K562 (cell line): Measurements from ENCODE around the gene TTC39A. TPM values are rescaled to one million over a fixed set of nuclear protein-coding genes. Genes with fewer than 3 reads are reported as not detected.
A peak's percentile ranks its signal among the peaks of the same experiment; 100 is the strongest.

Experiments used
- ESRRB ChIP-seq: fragments of 250-450 bp; sonication (Bioruptor Pico); IDR thresholded peaks from 2 replicates; pipeline ENCODE4 v1.5.0; 2020; ENCODE audit warnings: mild to moderate bottlenecking, moderate library complexity, borderline replicate concordance
- HDAC3 ChIP-seq: fragments of 450-650 bp; IDR thresholded peaks from 2 replicates; pipeline ENCODE4 v1.6.1; 2018; ENCODE audit warnings: borderline replicate concordance, mild to moderate bottlenecking, moderate library complexity; ENCODE audit not compliant: partially characterized antibody
- ID3 ChIP-seq, 2 experiments: fragments of 250-450 bp in 1 of 2; fragments of 450-650 bp in 1 of 2; sonication (Bioruptor Pico) in 1 of 2; IDR thresholded peaks; 2 replicates each; pipeline versions ENCODE4 v1.6.1 to v1.8.0; 2016 to 2021; ENCODE audit warnings: mild to moderate bottlenecking in 2 of 2, moderate library complexity in 2 of 2, missing compliant biosample characterization in 1 of 2, missing genetic modification characterization in 1 of 2
- MTA3 ChIP-seq: fragments of 450-650 bp; formaldehyde crosslinking; IDR thresholded peaks from 2 replicates; pipeline ENCODE4 v1.6.1; 2017; ENCODE audit warnings: mild to moderate bottlenecking, borderline replicate concordance
- NR2C2 ChIP-seq, 2 experiments: fragments of 200-800 bp in 1 of 2; sonication (Bioruptor generic) in 1 of 2; sonication (generic) in 1 of 2; formaldehyde crosslinking in 1 of 2; IDR thresholded peaks; 2 replicates each; pipeline versions ENCODE4 v1.6.1 to v1.8.0; 2016 to 2022; ENCODE audit warnings: mild to moderate bottlenecking in 1 of 2, missing compliant biosample characterization in 1 of 2, missing genetic modification characterization in 1 of 2, missing genetic modification reagents in 1 of 2
- POLR2B ChIP-seq: fragments of 450-650 bp; IDR thresholded peaks from 2 replicates; pipeline ENCODE4 v1.6.1; 2018; ENCODE audit warnings: low read depth; ENCODE audit not compliant: partially characterized antibody
- RNF219 ChIP-seq: fragments of 250-450 bp; sonication (Bioruptor Pico); IDR thresholded peaks from 2 replicates; pipeline ENCODE4 v1.5.0; 2022; ENCODE audit warnings: mild to moderate bottlenecking
- TFAM ChIP-seq: fragments of 250-450 bp; sonication (Bioruptor Pico); conservative IDR thresholded peaks from 2 replicates; pipeline ENCODE4 v1.5.0; 2021; ENCODE audit warnings: mild to moderate bottlenecking, moderate library complexity
- VEZF1 ChIP-seq: fragments of 200-800 bp; sonication (Bioruptor generic); IDR thresholded peaks from 2 replicates; pipeline ENCODE4 v1.6.1; 2017; ENCODE audit warnings: missing genetic modification characterization, missing compliant biosample characterization
- ZBTB2 ChIP-seq: fragments of 450-650 bp; IDR thresholded peaks from 2 replicates; pipeline ENCODE4 v1.6.1; 2016; ENCODE audit warnings: antibody characterized with exemption
- ZNF354B ChIP-seq: fragments of 250-450 bp; sonication (Bioruptor Pico); IDR thresholded peaks from 2 replicates; pipeline ENCODE4 v1.4.0; 2020
- ZNF436 ChIP-seq: fragments of 250-450, 450-650 bp; sonication (Bioruptor Pico); formaldehyde crosslinking; IDR thresholded peaks from 2 replicates; pipeline ENCODE4 v1.7.0; 2020; ENCODE audit warnings: mild to moderate bottlenecking
- polyA plus RNA-seq, 8 experiments: library from polyadenylated mRNA; depleted of rRNA in 4 of 8; stranded (reverse) in 5 of 8; unstranded in 3 of 8; fragments of >200 nt; fragmentation: Nextera tagmentation in 2 of 8; fragmentation: Illumina TruSeq in 1 of 8; extraction: Ambion mirVana in 2 of 8; extraction: Trizol in 1 of 8; gene quantifications; 2 replicates each; pipeline versions ENCODE4 v1.2.1 to v1.2.3, GENCODE V29; 2011 to 2014; ENCODE audit warnings: inconsistent platforms in 1 of 8, missing spikeins in 1 of 8
- total RNA-seq, 7 experiments: library from RNA; depleted of rRNA in 6 of 7; stranded (reverse); fragments of >200 nt in 6 of 7; fragmentation: Illumina TruSeq in 2 of 7; extraction: Trizol in 2 of 7; gene quantifications; 2 replicates each; pipeline versions ENCODE4 v1.2.1 to v1.2.3, GENCODE V29; 2011 to 2021; ENCODE audit warnings: low replicate concordance in 1 of 7
- TF ChIP-seq, protein P1 (sequence below): fragments of 450-650 bp; formaldehyde crosslinking; IDR thresholded peaks from 2 replicates; pipeline ENCODE4 v1.4.0; 2020; ENCODE audit warnings: mild to moderate bottlenecking, moderate library complexity
- TF ChIP-seq, protein P2 (sequence below): sonication (generic); formaldehyde crosslinking; IDR thresholded peaks from 2 replicates; pipeline ENCODE4 v1.9.0; 2022; ENCODE audit warnings: mild to moderate bottlenecking, missing genetic modification reagents
- TF ChIP-seq, protein P3 (sequence below): fragments of 200-800 bp; sonication (Bioruptor generic); IDR thresholded peaks from 2 replicates; pipeline ENCODE4 v1.6.1; 2017; ENCODE audit warnings: missing genetic modification characterization, missing compliant biosample characterization

TTC39A gene
- total and polyA plus RNA-seq, 9 of the 15 experiments (the other 6 are each of a cell fraction or from before 2014, with no cell fraction given) = 0.18 to 0.82 (median 0.35) TPM

DNA sequence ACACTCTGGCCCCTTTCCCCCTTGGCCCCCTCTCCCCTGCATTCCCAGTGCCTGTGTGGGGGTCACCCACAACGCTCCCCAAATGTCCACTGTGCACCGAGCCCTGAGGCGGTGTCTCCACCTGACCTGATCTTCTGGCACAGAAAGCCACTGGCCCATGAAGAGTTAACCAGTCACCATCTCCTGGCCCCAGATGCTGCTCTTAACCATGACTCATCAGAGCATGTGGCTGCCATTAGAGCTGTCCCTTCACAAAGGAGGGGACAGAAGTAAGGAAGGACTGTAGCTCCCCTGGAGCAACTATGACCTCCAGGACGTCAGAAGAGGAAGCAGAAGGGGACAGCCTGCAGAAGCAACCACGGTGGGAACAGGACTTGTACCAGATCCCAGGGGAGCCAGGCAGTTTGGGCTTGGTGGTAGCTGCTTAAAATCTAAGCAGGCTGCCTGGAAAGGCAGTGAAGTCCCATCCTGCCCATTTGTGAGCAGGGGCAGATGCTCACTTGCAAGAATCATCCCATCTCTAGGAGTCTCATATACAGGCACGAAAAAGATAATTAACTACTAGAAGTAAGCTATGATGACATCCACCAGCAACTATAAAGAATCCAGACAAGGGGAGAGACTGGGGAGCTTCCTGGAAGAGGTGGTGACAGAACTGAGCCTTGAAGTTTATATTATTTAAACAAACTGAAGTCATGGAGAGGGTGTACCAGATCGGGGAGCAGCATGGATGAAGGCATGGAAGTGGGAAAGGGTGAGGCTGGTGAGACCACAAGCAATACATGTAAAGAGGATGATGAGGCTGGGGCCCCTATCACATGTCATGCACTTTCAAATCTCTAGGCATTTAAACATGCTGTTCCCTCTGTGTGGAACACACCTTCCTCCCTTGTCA lies 1.1 kb upstream of the TTC39A start (continued):
- TF ChIP-seq ZBTB2 (peak; percentile 88; the same call in 1 of the 2 replicates), MTA3 (peak; percentile 72), TFAM (CRISPR knock-in tag) (no peak), POLR2B (peak; percentile 78), ID3 (CRISPR knock-in tag; IDR thresholded peaks at IDR 0.05) (no peak), ID3 (tag; IDR thresholded peaks at IDR 0.05) (peak; percentile 73), RNF219 (CRISPR knock-in tag) (peak; percentile 32; the same call in 1 of the 2 replicates), ZNF436 (CRISPR knock-in tag) (peak; percentile 84), ZNF354B (CRISPR knock-in tag) (no peak), ESRRB (CRISPR knock-in tag) (no peak), HDAC3 (no peak), NR2C2 (CRISPR knock-in tag; IDR thresholded peaks at IDR 0.05) (no peak; the same call in 1 of the 2 replicates), NR2C2 (tag; IDR thresholded peaks at IDR 0.05) (peak; percentile 92), VEZF1 (CRISPR knock-in tag) (peak; percentile 58)
- TF ChIP-seq, protein P1, sequence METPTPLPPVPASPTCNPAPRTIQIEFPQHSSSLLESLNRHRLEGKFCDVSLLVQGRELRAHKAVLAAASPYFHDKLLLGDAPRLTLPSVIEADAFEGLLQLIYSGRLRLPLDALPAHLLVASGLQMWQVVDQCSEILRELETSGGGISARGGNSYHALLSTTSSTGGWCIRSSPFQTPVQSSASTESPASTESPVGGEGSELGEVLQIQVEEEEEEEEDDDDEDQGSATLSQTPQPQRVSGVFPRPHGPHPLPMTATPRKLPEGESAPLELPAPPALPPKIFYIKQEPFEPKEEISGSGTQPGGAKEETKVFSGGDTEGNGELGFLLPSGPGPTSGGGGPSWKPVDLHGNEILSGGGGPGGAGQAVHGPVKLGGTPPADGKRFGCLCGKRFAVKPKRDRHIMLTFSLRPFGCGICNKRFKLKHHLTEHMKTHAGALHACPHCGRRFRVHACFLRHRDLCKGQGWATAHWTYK = 0 out of 2 replicates have a peak, but pooled peaks have one; percentile 56
- TF ChIP-seq, protein P2, sequence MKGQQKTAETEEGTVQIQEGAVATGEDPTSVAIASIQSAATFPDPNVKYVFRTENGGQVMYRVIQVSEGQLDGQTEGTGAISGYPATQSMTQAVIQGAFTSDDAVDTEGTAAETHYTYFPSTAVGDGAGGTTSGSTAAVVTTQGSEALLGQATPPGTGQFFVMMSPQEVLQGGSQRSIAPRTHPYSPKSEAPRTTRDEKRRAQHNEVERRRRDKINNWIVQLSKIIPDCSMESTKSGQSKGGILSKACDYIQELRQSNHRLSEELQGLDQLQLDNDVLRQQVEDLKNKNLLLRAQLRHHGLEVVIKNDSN (CRISPR knock-in tag) = peak; percentile 80
- TF ChIP-seq, protein P3, sequence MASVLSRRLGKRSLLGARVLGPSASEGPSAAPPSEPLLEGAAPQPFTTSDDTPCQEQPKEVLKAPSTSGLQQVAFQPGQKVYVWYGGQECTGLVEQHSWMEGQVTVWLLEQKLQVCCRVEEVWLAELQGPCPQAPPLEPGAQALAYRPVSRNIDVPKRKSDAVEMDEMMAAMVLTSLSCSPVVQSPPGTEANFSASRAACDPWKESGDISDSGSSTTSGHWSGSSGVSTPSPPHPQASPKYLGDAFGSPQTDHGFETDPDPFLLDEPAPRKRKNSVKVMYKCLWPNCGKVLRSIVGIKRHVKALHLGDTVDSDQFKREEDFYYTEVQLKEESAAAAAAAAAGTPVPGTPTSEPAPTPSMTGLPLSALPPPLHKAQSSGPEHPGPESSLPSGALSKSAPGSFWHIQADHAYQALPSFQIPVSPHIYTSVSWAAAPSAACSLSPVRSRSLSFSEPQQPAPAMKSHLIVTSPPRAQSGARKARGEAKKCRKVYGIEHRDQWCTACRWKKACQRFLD = peak; percentile 94; the same call in 1 of the 2 replicates
